Prostate gland (tissue), 2 donors: ENCODE data around the gene FKBP5.

Experiments
- CTCF ChIP-seq, 4 experiments: fragments of 200-600 bp in 2 of 4; fragments of 450-650 bp in 2 of 4; sonication (generic) in 2 of 4; IDR thresholded peaks; 1 replicate in 3 of 4; 2 replicates in 1 of 4; pipeline ENCODE4 v1.5.1; 2016 to 2019; ENCODE audit warnings: antibody characterized with exemption in 4 of 4, mild to moderate bottlenecking in 2 of 4, moderate library complexity in 2 of 4
- POLR2A ChIP-seq: fragments of 450-650 bp; IDR thresholded peaks from one replicate; pipeline ENCODE4 v1.6.1; 2016; ENCODE audit warnings: antibody characterized with exemption, mild to moderate bottlenecking
- POLR2AphosphoS5 ChIP-seq: sonication (generic); formaldehyde crosslinking; IDR thresholded peaks from one replicate; pipeline ENCODE4 v1.6.1; 2017; ENCODE audit warnings: antibody characterized with exemption

- TF ChIP-seq POLR2A (peak; percentile 96), CTCF (IDR thresholded peaks at IDR 0.05) (peak in 1 of 4 experiments; percentile 13), POLR2AphosphoS5 (peak; percentile 80)
Observed at GRCh38 chr6:35688605-35689322, at the start of gene FKBP5.
